Lung (tissue), 12 donors: Measurements from ENCODE around the gene RERE. TPM values are rescaled to one million over a fixed set of nuclear protein-coding genes. Genes with fewer than 3 reads are reported as not detected.

Experiments used
- ATAC-seq: fragments of 200-7000 bp; cut with Tn5 transposase; one replicate; pipeline ENCODE4 v1.9.1; 2020; ENCODE audit warnings: moderate number of reproducible peaks; ENCODE audit not compliant: insufficient read depth, low FRiP score
- DNase-seq, 3 donors: peaks; one replicate each; pipeline ENCODE4 v3.0.0-alpha.2; 2013 to 2017
- H3K27ac ChIP-seq, 2 donors: one replicate each; pipeline ENCODE4 v1.5.1; 2013; ENCODE audit warnings: mild to moderate bottlenecking in 2 of 2, moderate library complexity in 2 of 2, control low read depth in 1 of 2, inconsistent platforms in 1 of 2, low read depth in 1 of 2, low read length in 1 of 2
- H3K27me3 ChIP-seq, 3 donors: one replicate each; pipeline ENCODE4 v1.5.1; 2013; ENCODE audit warnings: low read length in 2 of 3; ENCODE audit not compliant: control insufficient read depth in 3 of 3, insufficient read depth in 3 of 3
- H3K36me3 ChIP-seq, 4 donors: one replicate each; pipeline ENCODE4 v1.5.1; 2013; ENCODE audit warnings: low read length in 4 of 4, mild to moderate bottlenecking in 1 of 4, moderate library complexity in 1 of 4; ENCODE audit not compliant: control insufficient read depth in 4 of 4, insufficient read depth in 4 of 4
- H3K4me1 ChIP-seq, 5 donors: one replicate each; pipeline ENCODE4 v1.5.1; 2013; ENCODE audit warnings: low read length in 5 of 5, mild to moderate bottlenecking in 2 of 5, moderate library complexity in 1 of 5; ENCODE audit not compliant: control insufficient read depth in 5 of 5, insufficient read depth in 5 of 5
- H3K4me3 ChIP-seq: one replicate; pipeline ENCODE4 v1.5.1; 2013; ENCODE audit warnings: mild to moderate bottlenecking, control low read depth, moderate library complexity
- H3K9ac ChIP-seq, 2 donors: one replicate each; pipeline ENCODE4 v1.5.1; 2013; ENCODE audit warnings: low read length in 2 of 2, control low read depth in 1 of 2; ENCODE audit not compliant: insufficient read depth in 1 of 2
- H3K9me3 ChIP-seq, 4 donors: one replicate each; pipeline ENCODE4 v1.5.1; 2013; ENCODE audit warnings: low read length in 3 of 4, mild to moderate bottlenecking in 1 of 4, moderate library complexity in 1 of 4; ENCODE audit not compliant: control insufficient read depth in 4 of 4, insufficient read depth in 3 of 4
- WGBS, 2 donors: extraction: QIAGEN DNeasy Blood & Tissue Kit; methylation state at CpG; one replicate each; pipeline ENCODE4 v1.1.7; 2013; 5-methylcytosine and 5-hydroxymethylcytosine counted together
- polyA plus RNA-seq, 2 donors: library from polyadenylated mRNA; stranded (reverse); fragments of 200-250 nt; gene quantifications; one replicate each; pipeline ENCODE4 v1.2.1, GENCODE V29; 2013
- total RNA-seq, 2 donors: library from RNA; depleted of rRNA in 1 of 2; stranded (reverse); fragments of >200 nt in 1 of 2; gene quantifications; one replicate each; pipeline ENCODE4 v1.2.1, GENCODE V29; 2014 to 2021
- TF ChIP-seq, protein P1 (sequence below): IDR thresholded peaks from 2 replicates; pipeline ENCODE4 v1.5.1; 2012; ENCODE audit warnings: mild to moderate bottlenecking; ENCODE audit errors: control extremely low read depth, extremely low read depth
- donor health status: control.
- donor health status: control.
- donor health status: Bipolar disorder and iron deficiency.
- donor health status: healthy.
- donor health status: DM: yes; HTN: yes; CAD: no.

Gene RERE
- total and polyA plus RNA-seq, 4 donors = 21.7 to 207 (median 57.5) TPM

GRCh38 chr1:8460784-8461183 is 356.7 kb downstream of the RERE start:
- H3K4me3 ChIP-seq = no peak overlapping the region

GRCh38 chr1:8460132-8460544 is 357.3 kb downstream of the RERE start:
- TF ChIP-seq, protein P1, sequence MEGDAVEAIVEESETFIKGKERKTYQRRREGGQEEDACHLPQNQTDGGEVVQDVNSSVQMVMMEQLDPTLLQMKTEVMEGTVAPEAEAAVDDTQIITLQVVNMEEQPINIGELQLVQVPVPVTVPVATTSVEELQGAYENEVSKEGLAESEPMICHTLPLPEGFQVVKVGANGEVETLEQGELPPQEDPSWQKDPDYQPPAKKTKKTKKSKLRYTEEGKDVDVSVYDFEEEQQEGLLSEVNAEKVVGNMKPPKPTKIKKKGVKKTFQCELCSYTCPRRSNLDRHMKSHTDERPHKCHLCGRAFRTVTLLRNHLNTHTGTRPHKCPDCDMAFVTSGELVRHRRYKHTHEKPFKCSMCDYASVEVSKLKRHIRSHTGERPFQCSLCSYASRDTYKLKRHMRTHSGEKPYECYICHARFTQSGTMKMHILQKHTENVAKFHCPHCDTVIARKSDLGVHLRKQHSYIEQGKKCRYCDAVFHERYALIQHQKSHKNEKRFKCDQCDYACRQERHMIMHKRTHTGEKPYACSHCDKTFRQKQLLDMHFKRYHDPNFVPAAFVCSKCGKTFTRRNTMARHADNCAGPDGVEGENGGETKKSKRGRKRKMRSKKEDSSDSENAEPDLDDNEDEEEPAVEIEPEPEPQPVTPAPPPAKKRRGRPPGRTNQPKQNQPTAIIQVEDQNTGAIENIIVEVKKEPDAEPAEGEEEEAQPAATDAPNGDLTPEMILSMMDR = no peak
- no peak overlapping the region for H3K9ac ChIP-seq
- WGBS, 2 donors = 77 to 85% methylated on average over 4 of the region's 4 CpGs
- DNase-seq (peak in 1 of 3 donors; percentile 53), ATAC-seq (no peak)
- no peak overlapping the region for H3K4me3 ChIP-seq
- H3K36me3 ChIP-seq = no peaks in the 10 kb centered on the region
- peaks cover 10 to 75% (median 48%) of the 10 kb centered on the region in 5 donors for H3K4me1 ChIP-seq
- H3K9me3 ChIP-seq = no peaks in the 10 kb centered on the region
- H3K27me3 ChIP-seq = no peaks in the 10 kb centered on the region
- H3K27ac ChIP-seq = no peak overlapping the region

More at GRCh38 chr1:8460784-8461183, 356.7 kb downstream of the RERE start:
- no peaks in the 10 kb centered on the region for H3K36me3 ChIP-seq
- no peaks in the 10 kb centered on the region for H3K9me3 ChIP-seq
- H3K9ac ChIP-seq = no peak overlapping the region
- no peak for ATAC-seq
- H3K27ac ChIP-seq = no peak overlapping the region
- TF ChIP-seq, protein P1 = no peak
- H3K27me3 ChIP-seq = no peaks in the 10 kb centered on the region
- 87% methylated on average over 5 of the region's 5 CpGs for WGBS, 2 donors
- no peak for DNase-seq
- peaks cover 10 to 75% (median 47%) of the 10 kb centered on the region in 5 donors for H3K4me1 ChIP-seq

DNA sequence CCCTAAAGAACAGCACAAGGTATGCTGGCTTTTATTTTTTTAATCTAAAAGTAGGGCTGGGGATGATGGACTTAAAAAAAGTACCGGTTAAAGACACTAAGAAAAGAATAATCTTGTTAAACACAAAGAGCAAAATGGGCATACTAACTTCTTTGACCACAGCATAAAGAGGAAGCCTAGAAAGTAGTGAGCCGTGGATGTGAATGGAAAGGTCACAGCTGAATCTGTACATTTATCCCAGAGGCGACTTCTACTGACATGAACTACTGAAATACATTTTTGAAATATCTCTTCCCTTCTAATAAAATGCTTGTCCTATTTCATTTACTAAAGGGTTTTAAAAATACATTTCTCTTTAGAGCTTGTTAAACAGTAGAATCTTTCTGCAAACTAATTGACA is 358.8 kb downstream of the RERE start:
- DNase-seq (no peak), ATAC-seq (no peak)
- Histone ChIP-seq H3K9ac (no peak overlapping the region), H3K4me1 (peaks cover 9 to 61% (median 32%) of the 10 kb centered on the region in 5 donors), H3K27me3 (no peaks in the 10 kb centered on the region), H3K9me3 (no peaks in the 10 kb centered on the region), H3K27ac (no peak overlapping the region), H3K36me3 (no peaks in the 10 kb centered on the region), H3K4me3 (no peak overlapping the region)
- TF ChIP-seq, protein P1 = no peak
- 80 to 91% methylated on average over 3 of the region's 3 CpGs for WGBS, 2 donors
